Stimulated activated memory B cell treated with anti-CD40 and anti-IgM and Interleukin-4, amounts not matched to agents 10 μg/mL and 1 μg/mL and 100 μg/mL, for 72 hours (primary cell): ENCODE data around the gene SURF4.
A peak's percentile ranks its signal among the peaks of the same experiment; 100 is the strongest.
"Not testable (repeated sequence)": the region's sequence is repeated elsewhere in the genome, so short reads cannot be mapped to it uniquely, and the experiment has no call there.

Source experiments
- ATAC-seq: fragments of 150-1000 bp; cut with Tn5 transposase; 2 replicates; pipeline ENCODE4 v1.10.0; 2021
- H3K27ac Mint-ChIP-seq: one replicate; pipeline ENCODE4 v1.8.0; 2022; ENCODE audit warnings: mild to moderate bottlenecking, mixed read lengths
- H3K27me3 Mint-ChIP-seq: one replicate; pipeline ENCODE4 v1.8.0; 2022; ENCODE audit warnings: mixed read lengths
- H3K36me3 Mint-ChIP-seq: one replicate; pipeline ENCODE4 v1.8.0; 2022; ENCODE audit warnings: mixed read lengths
- H3K4me1 Mint-ChIP-seq: one replicate; pipeline ENCODE4 v1.8.0; 2022; ENCODE audit warnings: mixed read lengths
- H3K4me3 Mint-ChIP-seq: one replicate; pipeline ENCODE4 v1.8.0; 2022; ENCODE audit warnings: mild to moderate bottlenecking, moderate library complexity, mixed read lengths
- H3K9me3 Mint-ChIP-seq: one replicate; pipeline ENCODE4 v1.8.0; 2022; ENCODE audit warnings: mixed read lengths

SURF4 gene

GRCh38 chr9:133386338-133386737 lies 10.5 kb upstream of the SURF4 start:
- Mint-ChIP-seq H3K27ac (no peak overlapping the region), H3K36me3 (no peaks in the 10 kb centered on the region), H3K27me3 (peaks cover 20% of the 10 kb centered on the region), H3K9me3 (no peaks in the 10 kb centered on the region), H3K4me1 (no peaks in the 10 kb centered on the region), H3K4me3 (no peak overlapping the region)
- ATAC-seq = no peak

GRCh38 chr9:133385452-133385851 lies 9.6 kb upstream of the SURF4 start:
- no peak overlapping the region for H3K27ac Mint-ChIP-seq
- H3K9me3 Mint-ChIP-seq = no peaks in the 10 kb centered on the region
- H3K4me1 Mint-ChIP-seq = no peaks in the 10 kb centered on the region
- H3K27me3 Mint-ChIP-seq = peaks cover 15% of the 10 kb centered on the region
- no peaks in the 10 kb centered on the region for H3K36me3 Mint-ChIP-seq
- no peak overlapping the region for H3K4me3 Mint-ChIP-seq
- ATAC-seq = no peak

DNA sequence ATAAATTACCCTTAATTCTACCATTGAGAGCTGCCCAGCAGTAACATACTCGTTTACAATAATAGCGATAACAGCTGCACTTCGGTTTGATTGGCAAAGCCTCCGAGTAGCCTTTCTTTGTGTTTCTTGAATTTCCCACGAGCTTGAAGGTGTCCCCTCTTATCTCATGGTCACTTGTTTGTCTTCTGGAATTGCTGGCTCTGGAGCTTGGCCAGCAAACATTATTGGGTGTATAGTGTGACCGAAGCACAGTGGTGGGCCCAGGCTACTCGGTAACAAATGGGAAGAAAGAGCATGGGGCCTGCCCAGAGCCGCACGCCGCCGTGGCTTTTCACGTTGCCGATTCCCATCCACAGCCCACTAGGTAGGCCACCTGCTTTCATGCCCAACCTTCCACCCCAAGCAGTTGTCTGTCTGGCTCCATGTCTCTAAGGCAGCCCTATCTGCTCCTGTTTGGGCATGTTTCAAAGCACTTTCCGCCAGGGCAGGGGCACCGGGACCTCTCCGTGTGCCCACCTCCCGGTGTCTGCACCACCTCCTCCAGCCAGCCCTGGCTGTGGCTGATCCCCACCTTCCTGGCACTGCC lies 9.0 kb upstream of the SURF4 start:
- no peak overlapping the region for H3K4me3 Mint-ChIP-seq
- H3K27ac Mint-ChIP-seq = no peak overlapping the region
- no peaks in the 10 kb centered on the region for H3K36me3 Mint-ChIP-seq
- H3K27me3 Mint-ChIP-seq = peaks cover 8% of the 10 kb centered on the region
- no peaks in the 10 kb centered on the region for H3K9me3 Mint-ChIP-seq
- ATAC-seq = no peak
- no peaks in the 10 kb centered on the region for H3K4me1 Mint-ChIP-seq

DNA sequence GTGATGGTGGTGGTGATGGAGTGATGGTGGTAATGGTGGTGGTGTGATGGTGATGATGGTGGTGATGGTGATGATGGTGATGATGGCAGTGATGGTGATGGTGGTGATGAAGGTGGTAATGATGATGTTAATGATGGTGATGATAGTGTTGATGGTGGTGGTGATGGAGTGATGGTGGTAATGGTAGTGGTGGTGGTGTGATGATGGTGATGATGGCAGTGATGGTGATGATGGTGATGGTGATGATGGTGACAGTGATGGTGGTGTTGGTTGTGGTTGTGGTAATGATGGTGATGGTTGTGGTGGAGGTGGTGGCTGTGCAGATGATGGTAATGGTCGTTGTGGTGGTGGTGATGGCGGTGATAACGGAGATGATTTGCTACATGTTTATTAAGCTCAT lies 7.6 kb upstream of the SURF4 start:
- Mint-ChIP-seq H3K27me3 (no peaks in the 10 kb centered on the region), H3K36me3 (no peaks in the 10 kb centered on the region), H3K4me1 (no peaks in the 10 kb centered on the region), H3K27ac (no peak overlapping the region), H3K9me3 (no peaks in the 10 kb centered on the region), H3K4me3 (no peak overlapping the region)
- no peak for ATAC-seq

- Mint-ChIP-seq H3K4me1 (no peaks in the 10 kb centered on the region), H3K27ac (no peak overlapping the region), H3K4me3 (no peak overlapping the region), H3K36me3 (no peaks in the 10 kb centered on the region), H3K27me3 (no peaks in the 10 kb centered on the region), H3K9me3 (no peaks in the 10 kb centered on the region)
- ATAC-seq = no peak
Observed at GRCh38 chr9:133382507-133383141, 6.8 kb upstream of the SURF4 start.

DNA sequence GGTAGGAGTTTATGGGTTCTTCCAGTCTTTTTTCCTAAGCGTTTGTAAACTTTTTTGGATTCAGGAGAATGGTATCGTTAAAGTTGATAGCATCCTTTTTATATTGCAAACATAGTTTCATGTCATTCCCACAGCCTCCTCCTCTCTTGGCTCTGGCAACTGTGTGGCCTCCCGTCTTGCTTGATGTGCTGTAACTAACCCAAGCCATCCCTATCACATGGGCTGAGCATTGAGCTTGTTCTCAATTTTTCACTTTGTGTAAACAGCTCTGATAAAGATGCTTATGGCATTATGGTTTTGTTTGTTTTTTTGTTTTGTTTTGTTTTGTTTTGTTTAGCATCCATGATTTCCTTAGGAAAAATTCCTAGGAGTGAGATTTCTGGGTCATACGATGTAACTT lies 4.9 kb upstream of the SURF4 start:
- H3K4me3 Mint-ChIP-seq = no peak overlapping the region
- H3K9me3 Mint-ChIP-seq = no peaks in the 10 kb centered on the region
- no peaks in the 10 kb centered on the region for H3K27me3 Mint-ChIP-seq
- no peak overlapping the region for H3K27ac Mint-ChIP-seq
- H3K4me1 Mint-ChIP-seq = no peaks in the 10 kb centered on the region
- ATAC-seq = no peak
- H3K36me3 Mint-ChIP-seq = no peaks in the 10 kb centered on the region

GRCh38 chr9:133379153-133380086 lies 3.6 kb upstream of the SURF4 start:
- no peaks in the 10 kb centered on the region for H3K36me3 Mint-ChIP-seq
- no peak for ATAC-seq
- H3K27me3 Mint-ChIP-seq = no peaks in the 10 kb centered on the region
- H3K4me3 Mint-ChIP-seq = no peak overlapping the region
- H3K9me3 Mint-ChIP-seq = no peaks in the 10 kb centered on the region
- H3K27ac Mint-ChIP-seq = no peak overlapping the region
- peaks cover 9% of the 10 kb centered on the region for H3K4me1 Mint-ChIP-seq

DNA sequence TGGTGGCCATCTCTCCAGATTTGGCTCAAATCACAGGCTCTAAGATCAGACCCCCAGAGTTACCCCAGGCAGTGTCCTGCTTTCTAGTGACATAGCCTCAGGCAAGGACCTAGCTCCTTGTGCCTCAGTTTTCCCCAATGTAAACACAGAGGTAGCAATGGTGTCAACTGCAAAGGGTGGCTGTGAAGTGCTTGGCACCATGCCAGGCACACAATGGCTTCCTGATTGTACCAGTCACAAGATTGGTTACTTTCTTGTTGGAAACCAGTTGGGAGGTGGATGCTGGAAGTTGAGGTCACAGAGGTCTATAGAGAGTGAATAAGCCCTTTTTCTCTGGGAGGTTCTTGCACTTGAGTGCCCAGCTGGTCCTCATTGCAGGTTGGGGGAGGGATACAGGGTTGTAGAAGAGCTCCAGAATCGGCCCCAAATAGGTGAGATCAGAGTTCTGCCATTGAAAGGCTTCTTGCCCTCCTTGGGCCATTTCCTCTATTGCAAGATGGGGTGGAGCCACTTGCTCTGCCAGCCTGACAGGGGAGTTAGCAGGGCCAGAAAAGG lies 2.6 kb upstream of the SURF4 start:
- Mint-ChIP-seq H3K4me1 (peaks cover 16% of the 10 kb centered on the region), H3K27ac (no peak overlapping the region), H3K36me3 (no peaks in the 10 kb centered on the region), H3K4me3 (no peak overlapping the region), H3K27me3 (no peaks in the 10 kb centered on the region), H3K9me3 (no peaks in the 10 kb centered on the region)
- no peak for ATAC-seq

- H3K27ac Mint-ChIP-seq = no peak overlapping the region
- H3K36me3 Mint-ChIP-seq = no peaks in the 10 kb centered on the region
- no peaks in the 10 kb centered on the region for H3K27me3 Mint-ChIP-seq
- no peak overlapping the region for H3K4me3 Mint-ChIP-seq
- ATAC-seq = no peak
- peaks cover 23% of the 10 kb centered on the region for H3K4me1 Mint-ChIP-seq
- H3K9me3 Mint-ChIP-seq = no peaks in the 10 kb centered on the region
Observed at GRCh38 chr9:133377721-133378216, 1.9 kb upstream of the SURF4 start.

- peaks cover 28% of the 10 kb centered on the region for H3K4me1 Mint-ChIP-seq
- H3K9me3 Mint-ChIP-seq, H3K36me3 Mint-ChIP-seq, H3K27ac Mint-ChIP-seq, H3K27me3 Mint-ChIP-seq, ATAC-seq: not testable (repeated sequence)
- H3K4me3 Mint-ChIP-seq = peak overlapping the region; percentile 55
Observed at GRCh38 chr9:133377280-133377679, 1.4 kb upstream of the SURF4 start.

GRCh38 chr9:133375116-133375723 lies 640 bp downstream of the SURF4 start:
- H3K4me1 Mint-ChIP-seq = peaks cover 49% of the 10 kb centered on the region
- peak overlapping the region; percentile 82 for H3K27ac Mint-ChIP-seq
- H3K4me3 Mint-ChIP-seq = peak overlapping the region; percentile 87
- no peaks in the 10 kb centered on the region for H3K27me3 Mint-ChIP-seq
- peak; percentile 1 for ATAC-seq
- peaks cover 8% of the 10 kb centered on the region for H3K36me3 Mint-ChIP-seq
- H3K9me3 Mint-ChIP-seq = no peaks in the 10 kb centered on the region

DNA sequence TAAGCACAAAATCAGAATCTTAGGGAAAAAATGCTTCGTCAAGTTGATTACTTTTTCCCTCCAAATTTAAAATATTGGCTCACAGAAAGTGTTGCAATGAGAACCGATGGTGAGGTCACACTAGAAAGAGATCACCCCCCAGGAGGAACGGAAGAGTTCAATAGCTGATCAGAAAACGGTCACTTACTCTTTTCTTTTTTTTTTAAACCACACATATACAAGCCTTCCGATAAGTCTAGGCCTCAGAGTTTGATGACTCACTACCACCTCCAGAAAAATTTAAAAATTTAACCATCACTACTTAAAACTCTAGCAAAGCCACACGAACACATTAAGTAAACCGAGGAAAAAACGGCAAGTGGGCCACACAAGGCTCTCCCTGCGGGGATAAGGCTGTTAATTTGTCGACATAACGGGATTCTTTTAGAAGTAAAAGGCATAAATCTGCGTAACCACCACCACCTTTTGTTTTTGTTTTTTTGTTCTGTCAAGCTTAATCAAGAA lies 1.2 kb downstream of the SURF4 start:
- peaks cover 13% of the 10 kb centered on the region for H3K36me3 Mint-ChIP-seq
- no peaks in the 10 kb centered on the region for H3K27me3 Mint-ChIP-seq
- H3K27ac Mint-ChIP-seq = peak overlapping the region; percentile 82
- ATAC-seq = no peak
- peak overlapping the region; percentile 87 for H3K4me3 Mint-ChIP-seq
- H3K4me1 Mint-ChIP-seq = peaks cover 54% of the 10 kb centered on the region
- H3K9me3 Mint-ChIP-seq = no peaks in the 10 kb centered on the region

DNA sequence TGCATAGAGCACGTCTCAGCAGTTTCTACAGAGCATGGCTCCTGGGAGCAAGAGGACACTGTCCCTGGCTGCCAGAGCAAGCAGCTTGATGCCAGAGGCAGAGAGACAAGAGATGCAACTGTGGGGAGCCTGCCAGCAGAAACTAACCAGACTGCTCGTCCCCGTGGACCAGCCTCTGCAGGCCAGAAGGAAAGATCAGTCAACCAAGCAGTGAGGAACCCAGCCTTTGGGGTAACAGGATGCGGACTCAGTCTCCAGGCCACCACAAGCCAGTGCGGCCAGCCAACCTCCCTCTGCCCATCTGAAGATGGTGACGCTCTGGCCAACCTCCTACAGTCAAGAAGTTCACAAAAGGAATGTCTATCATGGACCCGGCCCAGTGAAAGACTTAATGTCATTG lies 3.7 kb downstream of the SURF4 start:
- Mint-ChIP-seq H3K27ac (peak overlapping the region; percentile 59), H3K27me3 (no peaks in the 10 kb centered on the region), H3K4me1 (peaks cover 70% of the 10 kb centered on the region), H3K4me3 (no peak overlapping the region), H3K36me3 (peaks cover 26% of the 10 kb centered on the region), H3K9me3 (no peaks in the 10 kb centered on the region)
- ATAC-seq = no peak

GRCh38 chr9:133371261-133371711 lies 4.6 kb downstream of the SURF4 start:
- Mint-ChIP-seq H3K4me1 (peaks cover 70% of the 10 kb centered on the region), H3K27ac (peak overlapping the region; percentile 59), H3K36me3 (peaks cover 28% of the 10 kb centered on the region), H3K9me3 (no peaks in the 10 kb centered on the region), H3K4me3 (peak overlapping the region; percentile 42), H3K27me3 (no peaks in the 10 kb centered on the region)
- no peak for ATAC-seq

DNA sequence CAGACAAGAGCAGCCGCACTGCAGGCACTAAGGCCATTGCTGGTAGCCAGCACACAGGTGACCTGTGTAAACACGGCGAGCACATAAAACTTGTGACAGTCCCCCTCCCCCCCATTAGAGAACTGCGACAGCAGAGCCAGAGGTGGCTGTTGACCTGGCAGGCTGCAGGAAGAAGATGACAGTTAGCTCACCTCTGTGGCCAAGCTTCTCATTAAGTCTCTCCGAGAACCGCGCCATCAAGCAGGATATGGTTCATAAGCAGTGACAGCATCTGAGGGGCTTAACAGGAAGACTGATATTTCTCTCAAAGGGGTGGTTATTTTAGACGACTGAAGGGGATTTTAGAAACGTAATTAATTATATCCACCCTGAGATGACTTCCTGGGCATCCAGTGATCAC lies 5.2 kb downstream of the SURF4 start:
- Mint-ChIP-seq H3K4me3 (peak overlapping the region; percentile 42), H3K36me3 (peaks cover 34% of the 10 kb centered on the region), H3K27ac (peak overlapping the region; percentile 59), H3K27me3 (no peaks in the 10 kb centered on the region), H3K4me1 (peaks cover 70% of the 10 kb centered on the region), H3K9me3 (no peaks in the 10 kb centered on the region)
- ATAC-seq = no peak
